GM13977 (cell line): ENCODE measurements around the gene RPL38.

Source experiments
- DNase-seq: peaks from one replicate; pipeline ENCODE4 v3.0.0; 2012; ENCODE audit warnings: low spot score
- CTCF ChIP-seq: IDR thresholded peaks from 2 replicates; pipeline ENCODE4 v1.5.1; 2012; ENCODE audit warnings: mild to moderate bottlenecking, control low read depth; ENCODE audit not compliant: insufficient read depth; ENCODE audit errors: extremely low read depth, missing control alignments
- in situ Hi-C: fragments of 300-500 bp; cut with MboI; formaldehyde crosslinking; loops from one replicate; pipeline ENCODE4 v1.12.0; 2022; ENCODE audit warnings: low sequenced_read_pairs, low pct_unique_long_range_greater_than_20kb, mixed read lengths, inconsistent platforms; ENCODE audit not compliant: unreplicated experiment

The RPL38 gene

GRCh38 chr17:74239172-74239571 lies 35.7 kb downstream of the RPL38 start:
- no peak for TF ChIP-seq CTCF
- in situ Hi-C loops = no loop called here
- DNase-seq = no peak

DNA sequence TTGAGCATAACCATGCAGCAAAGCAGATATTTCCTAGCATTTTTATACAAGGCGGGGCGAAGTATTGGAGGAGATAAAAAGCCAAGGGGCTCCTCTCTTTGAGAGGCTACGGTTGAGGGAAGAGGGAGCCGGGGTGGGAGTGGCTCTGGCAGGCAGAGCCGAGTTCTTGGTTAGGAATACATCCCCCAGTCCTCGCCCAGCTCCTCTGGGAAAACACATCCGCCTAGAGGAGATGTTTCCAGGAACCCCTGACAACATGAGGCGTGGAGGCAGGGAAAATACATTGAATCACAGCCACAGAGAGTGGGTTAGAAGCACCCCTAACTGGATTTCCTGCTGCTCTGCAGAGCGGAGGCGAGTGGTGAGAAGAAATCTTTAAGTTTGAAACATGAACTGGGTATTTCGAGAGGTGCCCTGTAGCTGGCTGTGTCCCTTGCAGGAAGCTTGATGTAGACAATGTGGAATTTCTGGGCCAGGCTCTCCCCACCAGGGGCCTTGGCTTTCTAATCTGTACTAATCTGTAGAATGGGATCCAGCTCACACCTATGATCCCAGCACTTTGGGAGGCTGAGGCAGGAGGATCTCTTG lies 37.2 kb downstream of the RPL38 start:
- in situ Hi-C loops = no loop called here
- DNase-seq = no peak
- no peak for TF ChIP-seq CTCF

DNA sequence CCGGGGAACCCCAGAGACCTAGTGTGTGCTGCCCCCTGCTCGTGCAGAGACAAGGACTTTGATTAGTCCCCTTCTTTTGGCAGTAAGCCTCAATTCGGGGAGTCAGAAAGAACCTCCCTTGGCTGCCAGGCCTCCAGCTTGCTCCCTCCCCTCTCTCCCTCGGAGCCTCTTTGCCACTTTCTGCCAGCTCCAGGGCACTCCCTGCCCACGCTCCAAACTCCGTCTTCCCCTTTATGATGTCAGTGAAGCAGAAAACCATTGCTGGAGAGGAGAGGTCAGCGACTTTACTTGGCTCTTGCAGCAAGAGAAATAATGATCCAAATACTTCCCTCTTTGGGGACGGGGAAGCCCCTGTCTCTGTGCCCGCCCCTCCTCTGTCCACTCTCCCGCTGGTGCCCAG lies 38.0 kb downstream of the RPL38 start:
- TF ChIP-seq CTCF = no peak
- in situ Hi-C loops = no loop called here
- no peak for DNase-seq

DNA sequence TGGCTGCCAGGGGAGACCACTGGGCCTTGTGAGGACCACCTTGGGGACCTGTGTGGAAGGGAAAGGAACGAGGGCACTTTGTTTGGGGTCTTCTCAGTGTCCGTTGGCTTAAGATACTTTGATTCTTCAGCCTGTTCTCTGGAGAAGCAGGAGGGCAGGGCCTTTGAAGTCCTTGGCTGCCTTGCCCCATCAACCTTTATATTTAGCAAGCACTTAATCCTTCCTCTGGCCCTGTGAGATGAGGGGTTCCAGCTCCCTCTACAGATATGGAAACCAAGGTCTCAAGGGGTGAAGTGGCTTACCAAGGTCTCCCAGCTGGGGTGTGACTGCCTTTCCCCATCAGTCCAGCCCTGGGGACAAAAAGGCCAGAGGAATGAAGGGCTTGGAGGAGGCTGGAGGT lies 38.4 kb downstream of the RPL38 start:
- no peak for TF ChIP-seq CTCF
- DNase-seq = no peak
- in situ Hi-C loops = no loop called here

GRCh38 chr17:74243013-74243755 lies 39.7 kb downstream of the RPL38 start:
- in situ Hi-C loops = no loop called here
- DNase-seq = no peak
- no peak for TF ChIP-seq CTCF

DNA sequence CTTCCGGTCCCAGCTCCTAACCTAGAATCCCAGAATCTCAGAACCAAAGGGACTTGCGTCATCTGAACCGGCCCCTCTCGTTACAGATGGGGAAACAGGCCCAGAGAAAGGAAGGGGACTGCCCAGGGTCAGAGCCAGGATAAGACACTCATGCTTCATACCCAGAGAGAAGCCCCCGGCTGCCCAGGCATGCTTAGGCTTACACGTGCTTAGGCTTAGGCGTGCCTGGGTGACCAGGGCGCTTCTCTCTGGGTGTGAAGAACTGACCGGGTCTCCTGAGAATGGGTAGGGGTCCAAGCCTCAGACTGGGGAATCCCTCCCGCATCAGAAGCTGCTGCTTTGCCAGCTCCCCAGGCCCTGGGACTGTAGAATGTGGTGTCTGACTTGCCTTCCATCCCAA lies 40.6 kb downstream of the RPL38 start:
- DNase-seq = no peak
- TF ChIP-seq CTCF = no peak
- in situ Hi-C loops = no loop called here
